ENCODE data around the gene ZBED4.

- TF ChIP-seq EZH2phosphoT487 (IDR thresholded peaks at IDR 0.05; ENCODE audit: borderline replicate concordance, low read length), result no peak
- TF ChIP-seq CTCF (IDR thresholded peaks at IDR 0.05; ENCODE audit: low read depth, low read length, poor library complexity, severe bottlenecking), result no peak
Observed at GRCh38 chr22:49810363-49811019, 43.2 kb upstream of the ZBED4 start.
